NCI-H82 treated with DMSO at 0.1 percent for 48 hours (cell line): ENCODE data around the gene MRPL20.
"Not testable (repeated sequence)": the region's sequence is repeated elsewhere in the genome, so short reads cannot be mapped to it uniquely, and the experiment has no call there.

Source experiments
- DNase-seq: peaks from one replicate; lab custom pipeline; 2025; ENCODE audit not compliant: unreplicated experiment; lab: John Stamatoyannopoulos, UW

The MRPL20 gene

DNA sequence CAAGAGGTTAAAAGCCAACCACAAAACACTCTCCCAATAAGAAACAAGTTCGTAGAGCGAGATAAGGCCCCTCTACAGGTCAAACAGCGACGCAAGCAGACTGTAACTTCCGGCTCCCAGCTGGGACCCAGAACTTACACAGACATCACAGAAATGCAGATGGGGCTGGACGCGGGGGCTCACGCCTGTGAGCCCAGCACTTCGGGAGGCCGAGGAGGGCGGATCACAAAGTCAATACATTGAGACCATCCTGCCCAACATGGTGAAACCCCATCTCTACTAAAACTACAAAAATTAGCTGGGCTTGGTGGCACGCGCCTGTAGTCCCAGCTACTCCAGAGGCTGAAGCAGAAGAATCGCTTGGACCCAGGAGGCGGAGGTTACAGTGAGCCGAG, 19.0 kb downstream of the MRPL20 start:
- DNase-seq: no peak

DNA sequence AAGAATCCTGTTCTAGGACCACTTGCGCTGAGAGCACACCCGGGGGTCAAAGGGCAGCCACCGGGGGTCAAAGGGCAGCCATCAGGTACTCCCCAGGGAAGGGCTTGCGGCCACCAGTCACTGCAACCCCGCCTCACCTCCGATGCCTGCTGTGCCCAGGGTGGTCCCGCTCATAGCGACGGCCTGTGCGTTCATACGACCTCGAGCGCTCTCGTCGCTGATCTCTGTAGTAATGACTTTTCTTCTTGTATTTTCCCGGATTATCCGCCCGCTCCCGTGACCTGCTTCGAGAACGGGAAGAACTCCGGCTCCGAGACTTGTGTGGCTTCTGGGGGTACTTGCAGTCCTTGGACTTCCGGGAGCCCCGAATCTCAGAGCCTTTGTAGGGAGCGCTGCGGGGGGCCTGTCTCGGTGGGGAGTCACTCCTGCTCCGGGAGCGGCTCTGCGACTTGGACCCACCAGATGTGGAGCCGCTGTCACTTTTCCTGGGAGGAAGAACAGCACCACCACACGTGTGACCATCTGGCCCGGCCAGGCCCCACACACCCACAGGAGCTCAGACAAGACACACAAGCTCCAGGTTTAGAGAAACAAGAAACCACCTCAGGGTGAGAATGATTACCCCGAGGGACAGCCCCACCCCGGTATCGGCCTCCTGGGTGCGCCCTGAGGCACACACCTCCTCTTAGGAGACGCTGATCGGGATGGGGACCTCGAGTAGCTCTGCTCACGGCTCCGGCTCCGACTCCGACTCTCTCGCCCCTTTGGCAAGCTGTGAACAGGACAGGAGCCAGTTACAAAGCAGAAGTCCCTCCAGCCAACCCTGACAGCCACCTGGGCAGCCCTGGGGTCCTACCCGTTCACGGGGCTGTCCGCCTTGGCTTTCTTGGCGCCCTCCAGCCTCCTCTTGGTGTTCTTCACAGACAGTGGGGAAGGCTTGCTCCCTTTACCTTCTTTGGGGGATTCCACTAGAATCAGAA, 19.7 kb downstream of the MRPL20 start:
- no peak for DNase-seq

DNA sequence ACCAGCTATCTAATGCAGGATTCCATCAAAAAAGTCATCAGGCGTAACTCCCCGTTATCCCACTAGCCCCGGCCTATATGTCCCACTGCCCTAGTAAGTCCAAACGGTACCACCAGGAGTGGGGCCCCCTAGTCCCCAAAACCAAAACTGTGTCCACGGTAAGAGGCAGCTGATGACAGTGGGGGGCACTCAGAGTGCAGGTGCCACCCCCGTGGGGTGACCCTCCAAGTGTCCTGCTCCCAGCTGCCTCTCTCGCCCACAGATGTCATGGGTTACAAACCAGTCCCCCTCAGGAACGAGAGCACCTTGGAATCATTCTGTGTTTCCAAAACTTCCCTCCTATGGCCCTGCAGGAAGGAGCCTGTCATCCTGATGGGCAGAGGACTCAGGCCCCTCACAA, 21.2 kb downstream of the MRPL20 start:
- DNase-seq: no peak

DNA sequence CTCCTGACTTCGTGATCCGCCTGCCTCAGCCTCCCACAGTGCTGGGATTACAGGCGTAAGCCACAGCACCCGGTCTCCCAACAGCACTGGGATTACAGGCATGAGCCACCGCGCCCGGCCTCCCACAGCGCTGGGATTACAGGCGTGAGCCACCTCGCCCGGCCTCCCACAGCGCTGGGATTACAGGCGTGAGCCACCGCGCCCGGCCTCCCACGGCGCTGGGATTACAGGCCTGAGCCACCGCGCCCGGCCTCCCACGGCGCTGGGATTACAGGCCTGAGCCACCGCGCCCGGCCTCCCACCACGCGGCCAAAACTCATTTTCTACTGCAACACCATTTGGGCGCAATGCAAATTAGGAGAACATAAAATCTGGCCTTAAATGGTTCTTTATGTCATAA, 21.8 kb downstream of the MRPL20 start:
- DNase-seq: not testable (repeated sequence)

DNA sequence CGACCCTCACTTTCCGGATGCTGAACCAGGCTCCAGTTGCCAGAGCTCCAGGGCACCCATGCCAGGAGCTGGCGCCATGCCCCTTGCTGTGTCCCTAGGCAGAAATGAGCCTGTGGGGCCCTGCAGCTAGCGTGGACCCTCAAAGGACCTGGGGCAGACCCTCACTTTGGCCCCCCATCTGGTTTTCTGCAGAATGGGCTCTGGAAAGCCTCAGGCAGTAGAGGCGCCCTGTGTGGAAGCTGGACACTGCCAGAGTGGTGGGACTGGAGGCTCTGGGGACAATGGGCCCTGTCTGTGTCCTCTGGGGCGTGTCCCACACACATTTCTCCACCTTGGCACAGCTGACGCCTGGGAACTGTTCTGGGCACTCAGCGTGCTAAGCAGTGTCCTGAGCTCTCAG, 25.8 kb downstream of the MRPL20 start:
- DNase-seq: no peak

DNA sequence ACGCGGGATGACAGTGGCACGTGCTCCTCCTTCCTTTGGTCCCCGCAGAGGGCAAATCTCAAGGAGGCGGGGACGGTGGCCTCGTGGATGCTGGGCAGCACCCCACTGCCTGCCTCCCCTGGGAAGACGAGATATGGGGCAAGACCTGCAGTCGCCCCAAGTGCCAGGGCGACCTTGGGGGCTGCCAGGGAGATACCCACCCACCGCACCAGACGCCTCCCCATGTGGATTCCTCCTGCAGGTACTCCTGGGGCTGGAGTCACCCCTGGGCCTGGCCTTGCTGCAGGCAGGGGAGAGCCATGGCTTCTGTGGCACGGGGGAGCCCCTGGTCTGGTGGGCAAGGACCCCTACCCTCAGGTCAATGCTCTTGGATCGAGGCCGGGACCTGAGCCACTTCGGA, 26.2 kb downstream of the MRPL20 start:
- DNase-seq: no peak

DNA sequence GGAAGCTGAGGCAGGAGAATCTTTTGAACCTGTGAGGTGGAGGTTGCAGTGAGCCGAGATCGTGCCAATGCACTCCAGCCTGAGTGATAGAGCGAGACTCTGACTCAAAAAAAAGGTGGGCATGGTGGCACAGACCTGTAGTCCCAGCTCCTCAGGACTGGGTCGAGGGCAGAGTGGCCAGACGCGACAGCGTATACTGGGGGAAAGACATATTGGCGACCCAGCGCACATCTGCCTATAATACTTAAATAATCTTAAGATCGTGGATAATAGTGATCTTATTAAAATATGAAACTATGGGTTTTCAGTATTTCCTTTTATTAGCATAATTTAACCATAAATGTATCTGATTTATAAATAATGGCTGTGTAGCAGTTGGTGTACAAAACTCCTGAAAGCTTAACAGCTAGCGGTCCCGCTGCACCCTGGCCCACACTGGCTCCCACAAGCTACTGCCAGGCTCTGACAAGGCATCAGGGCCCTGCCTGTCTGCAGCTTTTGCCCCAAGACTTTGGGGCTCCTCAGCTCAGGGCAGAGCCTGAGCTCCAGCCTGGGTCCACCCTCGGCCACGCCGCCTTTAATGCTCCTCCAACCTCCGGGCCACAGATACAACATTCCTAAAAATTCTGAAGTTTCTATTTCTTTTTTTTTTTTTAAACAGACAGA, 29.4 kb downstream of the MRPL20 start:
- no peak for DNase-seq

DNA sequence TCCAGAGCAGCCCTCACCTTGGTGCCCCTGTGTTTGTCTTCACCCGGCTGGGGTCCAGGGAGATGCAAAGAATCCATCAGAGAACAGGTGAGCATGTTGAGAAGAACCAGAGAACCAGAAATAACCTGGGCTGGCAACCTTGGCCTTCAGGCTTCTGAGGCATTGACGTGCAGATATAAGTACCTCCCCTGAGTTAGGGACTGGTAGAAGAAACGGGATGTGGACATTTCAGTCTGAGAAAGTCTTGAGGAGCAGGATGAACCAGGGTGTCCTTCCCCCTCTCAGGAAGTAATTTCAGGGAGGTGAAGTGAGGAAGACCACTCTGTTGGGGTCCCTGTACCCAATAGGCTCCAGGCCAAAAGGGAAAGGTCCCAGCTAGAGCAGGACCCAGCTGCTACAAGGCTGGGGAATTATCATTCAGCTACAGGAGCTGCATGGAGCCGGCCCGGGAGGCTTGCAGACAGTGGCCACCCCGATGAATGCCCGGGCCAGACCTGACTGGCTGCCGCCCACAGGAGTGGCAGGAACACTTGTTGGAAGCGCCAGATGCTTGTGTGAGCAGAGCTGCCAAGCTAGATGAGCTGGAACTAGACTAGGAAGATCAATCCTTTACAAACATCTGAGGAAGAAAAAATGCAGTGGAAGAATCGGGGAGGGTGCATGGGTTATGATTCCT, 30.4 kb downstream of the MRPL20 start:
- DNase-seq: no peak

DNA sequence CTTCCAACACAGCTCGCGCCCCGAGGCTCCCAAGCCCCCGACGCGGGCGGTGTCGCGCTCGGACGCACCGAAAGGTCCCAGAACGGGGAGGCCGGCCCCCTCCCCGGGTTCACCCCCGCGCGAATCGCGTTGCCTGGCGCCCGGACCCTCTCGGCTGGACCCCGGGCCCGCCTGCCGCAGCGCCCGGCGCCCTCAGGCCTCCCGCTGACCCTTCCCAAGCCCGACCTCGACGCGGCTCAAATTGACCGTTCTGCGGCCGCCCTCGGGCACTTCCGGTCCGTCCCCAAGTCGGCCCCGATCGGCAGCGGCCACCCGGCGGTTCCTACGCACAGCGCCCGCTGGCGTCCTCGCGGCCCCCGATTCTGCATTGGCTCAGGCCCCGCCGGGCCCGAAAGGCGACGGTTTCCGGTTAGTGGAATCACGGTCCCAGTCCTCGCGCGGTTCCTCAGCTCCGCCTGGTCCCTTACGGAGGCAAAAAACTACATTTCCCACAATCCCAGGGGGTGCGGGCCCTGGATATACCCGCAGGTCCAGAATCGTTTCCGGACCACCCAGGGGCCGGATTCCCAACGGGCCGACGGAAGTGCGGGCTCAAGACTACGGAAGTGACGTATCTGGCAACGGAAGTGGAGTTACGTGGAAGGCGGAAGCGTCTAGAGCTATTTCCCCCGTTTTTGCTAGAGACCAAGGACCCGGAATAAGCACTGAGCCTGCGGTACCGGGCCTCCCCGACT, 32.0 kb downstream of the MRPL20 start, which contains the start of gene AURKAIP1:
Gene AURKAIP1 (minus strand): TSS at position 279 of the 734 bp plus-strand sequence. CDS start 451 bp downstream, outside the sequence.
- DNase-seq: peak; percentile 99

DNA sequence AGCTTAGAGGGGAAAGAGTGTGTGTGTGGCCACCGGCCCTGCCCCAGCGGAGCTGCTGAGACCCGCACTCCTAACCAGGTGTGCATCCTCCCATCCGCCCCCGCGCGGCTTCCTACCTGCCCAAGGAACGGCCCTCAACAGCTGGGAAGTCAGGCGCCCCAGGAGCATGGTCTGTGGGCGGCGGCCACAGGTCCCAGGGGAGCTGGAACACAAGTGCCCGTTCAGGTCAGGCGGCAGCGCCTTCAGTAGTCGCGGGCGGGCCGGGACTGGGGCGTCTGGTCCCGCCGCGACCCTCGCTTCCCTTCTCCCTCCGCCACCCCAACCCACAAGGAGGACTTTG, 32.5 kb downstream of the MRPL20 start:
- no peak for DNase-seq

DNA sequence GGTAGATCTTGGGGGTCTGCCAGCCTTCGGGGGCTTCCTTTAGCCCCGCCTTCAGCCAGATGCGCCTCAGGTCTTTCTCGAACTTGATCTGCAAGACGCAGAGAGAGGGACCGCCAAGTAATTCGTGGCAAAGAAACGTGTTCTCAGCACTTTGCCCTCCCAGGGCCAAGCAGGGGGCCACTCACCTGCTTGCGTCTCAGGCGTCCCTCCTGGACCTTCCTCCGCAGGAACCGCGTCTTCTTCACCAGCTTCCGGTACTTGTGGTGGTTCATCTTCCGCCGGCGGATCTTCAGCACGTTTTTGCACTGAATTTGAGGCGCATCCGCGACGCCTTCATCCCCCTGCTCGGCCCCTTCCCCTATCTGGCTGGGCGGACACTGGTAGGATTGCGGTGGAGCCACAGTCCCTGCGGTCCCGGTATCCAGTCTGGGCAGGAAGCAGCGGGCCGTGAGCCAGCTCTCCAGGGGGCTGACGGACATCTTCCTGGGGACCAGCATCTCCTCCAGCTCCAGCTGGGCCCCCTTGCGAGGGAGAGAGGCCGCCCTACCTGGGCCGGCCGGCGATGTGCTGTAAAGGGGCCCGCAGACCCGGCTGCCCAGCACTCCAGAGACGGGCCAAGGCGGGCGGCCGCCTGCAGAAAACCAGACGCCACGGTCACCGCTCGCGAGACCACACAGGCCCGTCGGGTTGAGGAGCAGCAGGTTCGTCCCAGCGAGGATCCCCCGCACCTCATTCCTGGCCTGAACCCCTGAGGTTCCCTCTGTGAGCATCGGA, 33.1 kb downstream of the MRPL20 start:
- no peak for DNase-seq

DNA sequence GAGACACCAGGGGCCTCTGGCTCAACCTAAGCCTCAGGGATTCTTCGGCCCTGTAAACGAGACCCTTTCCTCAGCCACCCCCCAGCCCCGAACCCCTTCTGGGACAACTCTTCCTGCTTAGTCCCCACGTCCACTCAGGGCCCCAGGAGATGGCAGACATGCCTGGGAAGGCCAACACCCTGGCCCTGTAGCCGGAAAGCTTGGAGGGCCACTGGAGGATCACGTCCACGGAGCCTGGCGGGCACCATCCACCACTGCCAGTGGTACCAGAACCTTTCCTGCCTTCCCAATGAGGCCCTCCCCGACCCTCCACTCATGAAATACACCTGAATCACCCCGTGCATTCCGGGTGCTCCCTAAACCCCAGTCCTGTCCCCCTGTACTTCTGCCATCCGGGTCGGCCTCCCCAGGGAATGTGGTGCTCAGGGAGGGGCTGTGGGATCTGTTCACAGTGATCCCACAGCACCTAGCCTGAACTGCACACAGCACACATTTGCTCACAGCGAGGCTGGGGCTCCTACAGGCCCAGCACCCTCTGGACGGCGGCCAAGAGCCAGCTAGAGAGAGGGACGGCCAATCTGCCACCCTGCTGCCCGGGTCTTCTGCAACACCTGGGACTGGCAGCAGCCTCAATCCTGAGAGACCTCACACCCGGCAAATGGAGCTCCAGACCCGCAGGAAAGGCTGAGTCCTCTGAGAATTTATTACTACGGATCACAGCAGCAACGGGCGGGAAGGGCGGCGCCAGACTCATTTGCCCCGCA, 33.9 kb downstream of the MRPL20 start:
- DNase-seq: no peak

DNA sequence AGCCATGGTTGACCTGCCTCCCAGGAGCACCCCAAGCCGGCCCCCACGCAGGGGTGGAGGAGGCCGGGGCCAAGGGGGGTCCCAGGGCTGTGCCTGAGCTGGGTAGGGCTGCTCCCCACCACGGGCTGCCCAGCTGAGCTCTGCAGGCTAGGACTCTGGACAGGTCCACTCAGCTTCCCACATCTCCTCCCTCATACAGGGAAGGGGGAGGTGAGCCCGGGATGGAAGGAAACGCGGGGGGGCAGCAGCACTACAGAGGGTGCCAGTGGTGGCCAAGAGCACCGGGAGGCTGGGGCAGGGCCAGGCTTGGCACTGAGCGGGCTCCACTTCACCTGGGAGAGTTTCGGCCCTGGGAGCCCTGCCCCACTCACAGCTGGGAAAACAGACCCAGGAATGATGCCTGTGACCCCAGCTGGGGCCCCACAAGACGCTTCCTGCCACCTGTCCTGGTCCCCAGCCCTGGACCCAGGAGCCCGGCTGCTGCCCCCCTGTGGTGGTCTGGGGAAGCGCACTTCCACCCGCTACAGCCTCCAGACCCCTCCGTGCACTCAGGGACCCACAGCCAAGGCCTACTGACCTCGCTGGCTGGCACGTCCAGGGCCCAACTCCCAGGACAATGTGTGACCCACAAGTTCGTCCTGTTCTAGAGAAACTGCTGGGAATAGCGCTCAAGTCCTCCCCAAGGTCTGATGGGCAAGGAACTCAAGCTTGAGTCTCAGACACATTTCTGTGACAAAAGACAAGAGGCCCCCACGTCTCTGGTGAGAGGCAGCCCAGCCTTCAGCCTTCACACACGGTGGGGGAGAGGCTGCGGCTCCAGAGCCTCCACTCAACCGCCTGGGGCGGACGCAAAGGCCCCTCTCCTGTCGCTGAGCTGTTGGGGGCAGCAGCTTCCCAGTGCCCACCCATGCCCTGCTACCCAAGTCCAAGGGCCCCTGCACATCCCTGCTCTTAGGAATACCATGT, 35.1 kb downstream of the MRPL20 start:
- no peak for DNase-seq

DNA sequence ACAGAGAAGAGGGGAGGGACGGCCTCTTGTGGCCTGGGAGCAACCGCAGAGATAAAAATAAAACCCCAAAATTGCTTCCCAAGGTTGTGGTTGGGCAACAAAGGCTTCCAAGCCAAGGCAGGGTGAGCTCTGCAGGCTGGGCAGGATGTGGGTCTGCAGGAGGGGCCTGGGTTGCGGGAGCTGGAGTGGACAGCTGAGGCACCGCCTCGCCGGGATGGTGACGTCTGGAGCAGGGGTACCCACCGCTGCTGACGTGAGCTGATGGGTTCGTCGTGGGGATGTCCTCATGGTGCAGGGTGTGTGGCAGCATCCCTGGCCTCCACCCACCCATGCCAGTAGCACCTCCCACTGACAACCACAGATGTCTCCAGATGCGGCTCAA, 35.7 kb downstream of the MRPL20 start:
- no peak for DNase-seq

DNA sequence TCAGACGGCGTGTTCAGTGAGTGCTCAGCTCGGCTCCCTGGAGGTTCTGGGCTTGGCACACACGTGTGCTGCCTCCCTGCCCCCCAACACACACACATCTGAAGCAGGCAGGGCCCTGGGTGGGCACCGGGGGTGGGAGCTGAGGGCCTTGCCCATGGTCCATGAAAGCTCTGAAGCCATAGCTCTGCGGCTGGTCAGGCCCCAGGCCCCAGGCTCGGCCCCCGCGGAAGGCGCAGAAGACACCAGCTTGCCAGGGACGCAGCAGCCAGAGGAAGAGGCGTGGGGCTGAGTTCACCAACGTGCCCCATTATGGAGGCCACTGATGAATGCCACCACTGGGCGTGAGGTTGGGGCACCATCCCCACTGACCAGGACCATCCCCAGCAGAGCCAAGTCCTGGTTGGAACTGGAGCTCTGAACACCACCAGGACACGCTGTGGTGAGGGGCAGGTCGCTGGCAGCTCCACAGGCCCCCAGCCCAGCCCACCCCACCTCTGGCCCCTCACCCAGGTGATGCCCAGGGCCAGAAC, 36.3 kb downstream of the MRPL20 start:
- no peak for DNase-seq

DNA sequence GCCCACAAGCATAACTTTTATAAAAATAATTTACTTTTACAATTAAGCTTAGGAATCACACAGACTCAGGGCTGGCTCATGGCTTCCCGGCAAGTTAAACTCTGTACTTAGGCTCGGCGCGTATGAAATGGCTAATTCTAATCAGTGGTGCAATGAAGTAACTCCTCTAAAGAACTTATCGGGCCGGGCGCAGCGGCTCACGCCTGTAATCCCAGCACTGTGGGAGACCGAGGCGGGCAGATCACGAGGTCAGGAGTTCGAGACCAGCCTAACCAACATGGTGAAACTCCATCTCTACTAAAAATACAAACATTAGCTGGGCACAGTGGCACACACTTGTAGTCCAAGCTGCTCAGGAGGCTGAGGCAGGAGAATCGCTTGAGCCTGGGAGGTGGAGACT, 37.0 kb downstream of the MRPL20 start:
- DNase-seq: not testable (repeated sequence)

DNA sequence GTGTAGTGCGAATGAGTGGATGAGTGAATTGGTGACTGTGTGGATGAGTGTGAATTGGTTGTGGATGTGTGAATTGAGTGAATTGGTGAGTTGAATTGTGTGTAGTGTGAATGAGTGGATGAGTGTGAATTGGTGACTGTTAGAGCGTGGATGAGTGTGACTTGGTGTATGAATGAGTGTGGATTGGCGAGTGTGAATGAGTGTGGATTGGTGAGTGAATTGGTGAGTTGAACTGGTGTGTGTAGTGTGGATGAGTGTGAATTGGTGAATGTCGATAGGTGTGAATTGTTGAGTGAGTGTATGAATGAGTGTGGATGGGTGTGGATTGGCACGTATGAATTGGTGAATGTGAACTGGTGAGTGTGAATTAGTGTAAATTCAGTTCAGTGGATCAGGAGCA, 39.8 kb downstream of the MRPL20 start:
- DNase-seq: no peak

DNA sequence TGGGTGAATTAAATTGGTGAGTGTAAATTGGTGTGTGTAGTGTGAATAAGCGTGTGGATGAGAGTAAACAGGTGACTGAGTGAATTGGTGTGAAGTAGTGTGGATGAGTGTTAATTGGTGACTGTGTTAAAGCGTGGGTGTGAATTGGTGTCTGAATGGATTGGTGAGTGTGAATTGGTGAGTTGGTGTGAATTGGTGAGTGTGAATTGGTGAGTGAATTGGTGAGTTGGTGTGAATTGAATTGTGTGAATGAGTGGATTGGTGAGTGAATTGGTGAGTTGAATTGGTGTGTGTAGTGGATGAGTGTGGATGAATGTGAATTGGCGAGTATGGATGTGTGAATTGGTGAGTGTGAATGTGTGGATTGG, 40.4 kb downstream of the MRPL20 start:
- no peak for DNase-seq
